Measurements from ENCODE around the gene APOL6.

DNA sequence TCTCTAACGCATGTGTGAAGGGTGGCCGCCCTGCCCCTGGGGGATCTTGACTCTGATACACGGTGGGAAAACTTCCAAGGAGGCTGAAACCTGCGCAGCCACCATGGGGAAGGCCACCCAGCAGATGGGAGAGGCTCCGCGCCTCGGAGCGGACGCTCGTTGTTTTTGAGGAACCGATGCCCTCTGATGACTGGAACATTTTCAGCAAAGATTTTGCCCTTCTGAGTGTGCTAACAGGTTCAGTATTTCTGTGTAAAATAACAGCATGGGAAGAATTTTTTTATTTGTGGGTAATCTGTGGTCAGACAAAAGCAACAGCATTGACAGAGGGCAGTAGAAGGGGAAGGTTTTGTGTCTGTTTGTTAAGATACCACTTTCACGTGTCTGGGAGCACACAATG lies 47.8 kb upstream of the APOL6 start:
- TF ChIP-seq EZH2 (IDR thresholded peaks at IDR 0.05; ENCODE audit: low read length, missing control alignments) (no peak), CTCF (conservative IDR thresholded peaks at IDR 0.05 in 1 of 2, IDR thresholded peaks at IDR 0.05 in 1 of 2; ENCODE audit: low read depth in 1 of 2, low read length in 2 of 2) (no peak)

All from fibroblast of lung (primary cell).